HG03159 (cell line): ENCODE measurements around the gene RSBN1L.
A peak's percentile ranks its signal among the peaks of the same experiment; 100 is the strongest.
"Not testable (repeated sequence)": the region's sequence is repeated elsewhere in the genome, so short reads cannot be mapped to it uniquely, and the experiment has no call there.

ENCODE experiments used
- ATAC-seq: cut with Tn5 transposase; IDR thresholded peaks from one replicate; pipeline ENCODE4 v1.9.1; 2021; ENCODE audit warnings: mild to moderate bottlenecking, moderate library complexity; ENCODE audit not compliant: unreplicated experiment

Gene RSBN1L

DNA sequence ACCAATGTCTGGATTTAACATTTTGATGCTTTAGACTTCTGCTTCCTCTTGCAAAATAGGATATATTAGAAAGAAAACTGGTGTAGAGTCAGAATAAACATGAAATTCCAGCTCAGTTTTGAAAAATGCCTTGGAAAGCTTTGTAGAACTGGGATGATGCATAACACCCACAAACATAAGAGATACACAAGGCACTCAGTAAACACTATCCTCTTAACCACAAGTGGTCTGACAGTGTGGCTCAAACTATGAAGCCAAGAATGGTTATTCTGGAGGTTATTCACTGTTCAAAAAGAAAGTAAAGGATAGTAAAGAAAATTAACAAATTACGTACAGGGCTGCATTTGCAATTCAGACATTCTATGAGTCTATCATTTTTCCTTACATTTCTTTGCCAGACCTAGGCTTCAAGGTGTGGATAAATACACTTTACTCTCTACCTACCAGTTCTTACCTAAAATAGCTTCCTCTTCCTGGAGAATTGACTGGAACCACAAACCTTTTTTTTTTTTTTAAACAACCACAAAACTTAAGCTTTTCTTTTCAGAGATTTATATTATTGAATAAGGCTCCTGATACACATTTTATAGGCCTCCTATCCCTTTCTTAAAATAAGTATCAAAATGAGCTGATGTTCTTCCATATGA lies 9.0 kb upstream of the RSBN1L start:
- no peak for ATAC-seq

DNA sequence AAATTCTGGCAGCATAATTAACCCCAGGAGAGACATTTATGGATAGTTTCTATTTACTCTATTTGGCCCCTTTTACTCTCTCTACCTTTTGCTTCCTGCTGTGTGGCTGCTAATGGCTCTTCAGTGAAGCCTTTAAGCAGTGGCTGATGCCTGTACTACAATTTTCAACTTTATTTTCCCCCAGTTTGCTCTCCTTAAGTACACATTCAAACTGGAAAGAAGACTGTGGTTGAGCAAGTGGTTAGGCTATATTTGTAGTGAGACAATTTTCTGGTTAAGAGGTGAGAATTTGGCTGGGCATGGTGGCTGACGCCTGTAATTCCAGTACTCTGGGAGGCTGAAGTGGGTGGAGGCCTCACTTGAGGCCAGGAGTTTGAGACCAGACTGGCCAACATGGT lies 8.5 kb upstream of the RSBN1L start:
- no peak for ATAC-seq

DNA sequence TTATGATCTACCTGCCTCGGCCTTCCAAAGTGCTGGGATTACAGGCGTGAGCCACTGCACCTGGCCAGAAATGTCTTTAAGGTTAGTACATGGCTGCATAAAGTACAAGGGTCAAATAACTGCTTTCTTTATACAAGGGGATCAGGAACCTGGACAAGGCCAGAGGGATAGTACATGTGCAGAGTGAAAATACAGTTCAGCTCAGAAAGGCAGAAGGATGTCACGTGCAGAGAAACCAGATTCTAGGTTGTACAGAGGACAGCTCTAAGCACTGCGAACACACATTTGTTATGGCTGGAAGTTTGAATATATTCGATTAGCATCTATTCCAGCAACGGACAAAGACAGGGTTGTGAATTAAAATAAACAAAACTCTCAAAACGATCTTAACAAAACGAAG lies 6.0 kb upstream of the RSBN1L start:
- no peak for ATAC-seq

DNA sequence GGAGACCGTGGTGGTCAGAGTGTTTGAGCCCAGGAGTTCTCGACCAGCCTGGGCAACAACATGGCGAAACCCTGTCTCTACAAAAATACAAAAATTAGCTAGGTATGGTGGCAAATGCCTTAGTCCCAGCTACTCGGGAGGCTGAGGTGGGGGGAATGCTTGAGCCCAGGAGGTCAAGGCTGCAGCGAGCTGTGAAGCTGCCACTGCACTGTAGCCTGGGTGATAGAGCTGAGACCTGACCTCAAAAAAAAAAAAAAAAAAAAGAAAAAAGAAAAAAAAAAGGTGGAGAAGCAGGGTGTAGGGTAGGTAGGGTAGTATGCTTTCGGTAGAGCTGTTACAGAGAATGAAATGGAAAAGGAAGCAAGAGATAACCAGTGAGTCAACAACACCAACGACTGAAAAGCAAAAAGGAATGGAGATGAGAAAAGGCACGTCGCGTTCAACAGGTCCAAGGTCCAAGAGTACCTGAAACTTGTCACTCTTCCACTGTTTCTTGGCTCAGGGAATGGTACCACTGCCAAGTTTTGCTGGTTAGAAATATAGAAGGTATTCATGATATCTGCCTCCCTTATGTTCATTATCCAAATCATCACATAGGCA lies 4.3 kb upstream of the RSBN1L start:
- ATAC-seq: no peak

DNA sequence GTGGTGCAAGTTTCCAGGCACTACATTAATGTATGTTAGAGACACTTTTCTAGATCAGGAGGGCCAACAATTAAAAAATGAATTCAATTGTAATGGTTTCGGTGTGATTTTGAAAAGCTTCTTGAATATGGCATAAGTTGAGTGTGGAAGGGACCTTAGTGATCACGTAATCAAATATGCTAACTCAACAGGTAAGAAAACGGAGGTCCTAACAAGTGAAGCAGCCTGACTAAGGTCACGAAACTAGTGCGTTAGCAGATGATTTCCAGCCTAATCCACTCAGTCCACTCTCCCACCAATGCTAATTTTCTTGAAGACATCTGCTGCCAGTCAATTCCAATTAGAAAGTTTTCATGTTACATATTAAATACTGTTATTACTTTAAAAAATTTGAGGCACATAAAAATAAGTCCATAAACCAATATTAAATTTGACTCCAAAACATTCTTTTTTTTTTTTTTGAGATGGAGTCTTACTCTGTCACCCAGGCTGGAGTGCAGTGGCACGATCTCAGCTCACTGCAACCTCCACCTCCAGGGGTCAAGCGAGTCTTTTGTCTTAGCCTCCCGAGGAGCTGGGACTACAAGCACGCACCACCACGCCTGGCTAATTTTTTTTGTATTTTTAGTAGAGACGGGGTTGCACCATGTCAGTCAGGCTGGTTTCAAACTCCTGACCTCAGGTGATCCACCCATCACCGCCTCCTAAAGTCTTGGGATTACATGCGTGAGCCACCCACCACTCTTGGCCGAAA lies 2.3 kb upstream of the RSBN1L start:
- no peak for ATAC-seq

DNA sequence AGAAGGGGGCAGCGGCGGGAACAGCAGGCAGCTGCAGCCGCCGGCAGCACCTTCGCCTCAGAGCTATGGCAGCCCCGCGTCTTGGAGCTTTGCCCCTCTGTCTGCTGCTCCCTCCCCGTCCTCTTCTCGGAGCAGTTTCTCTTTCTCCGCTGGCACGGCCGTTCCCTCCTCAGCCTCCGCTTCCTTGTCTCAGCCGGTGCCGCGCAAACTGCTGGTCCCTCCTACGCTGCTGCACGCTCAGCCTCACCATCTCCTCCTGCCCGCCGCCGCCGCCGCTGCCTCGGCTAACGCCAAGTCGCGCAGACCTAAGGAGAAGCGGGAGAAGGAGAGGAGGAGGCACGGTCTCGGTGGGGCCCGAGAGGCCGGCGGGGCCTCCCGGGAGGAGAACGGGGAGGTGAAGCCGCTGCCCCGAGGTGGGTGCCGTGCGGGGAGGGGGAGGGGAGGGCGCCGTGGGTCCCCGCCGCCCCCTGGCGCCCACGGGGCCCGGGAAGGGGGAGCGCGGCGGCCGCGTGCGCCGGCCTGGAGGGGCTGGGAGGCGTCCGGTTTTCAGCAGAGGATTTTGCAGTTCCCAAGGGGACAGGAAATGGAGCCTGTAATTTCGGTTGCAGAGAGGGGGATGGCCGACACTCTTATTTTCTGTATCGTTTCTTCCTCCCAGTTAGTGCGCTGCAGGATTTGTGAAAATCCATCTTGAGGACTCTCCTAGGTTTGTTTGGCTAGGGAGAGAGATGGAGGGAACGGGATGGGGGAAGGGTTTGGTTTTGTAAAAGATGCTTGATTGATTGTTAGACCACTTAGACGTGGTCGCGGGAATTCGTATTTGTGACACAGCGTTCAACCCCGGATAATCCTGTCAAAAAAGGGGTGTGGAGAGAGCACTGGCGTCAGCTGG lies 630 bp downstream of the RSBN1L start:
- ATAC-seq: peak; percentile 24

DNA sequence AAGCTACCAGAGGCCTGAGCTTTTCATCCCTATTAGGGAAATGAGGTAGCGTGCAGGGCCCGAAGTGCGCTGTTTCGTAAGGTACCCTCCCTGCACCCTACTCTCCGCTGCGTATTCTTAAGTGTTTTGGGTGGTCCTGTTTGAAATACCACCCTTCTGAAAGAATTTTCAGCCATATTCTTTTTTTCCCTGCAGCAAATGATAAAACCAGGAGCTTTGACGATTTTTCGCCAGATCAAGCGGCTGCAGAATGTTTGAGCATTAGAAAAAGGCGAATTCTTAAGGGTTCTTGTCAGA lies 1.2 kb downstream of the RSBN1L start:
- no peak for ATAC-seq

DNA sequence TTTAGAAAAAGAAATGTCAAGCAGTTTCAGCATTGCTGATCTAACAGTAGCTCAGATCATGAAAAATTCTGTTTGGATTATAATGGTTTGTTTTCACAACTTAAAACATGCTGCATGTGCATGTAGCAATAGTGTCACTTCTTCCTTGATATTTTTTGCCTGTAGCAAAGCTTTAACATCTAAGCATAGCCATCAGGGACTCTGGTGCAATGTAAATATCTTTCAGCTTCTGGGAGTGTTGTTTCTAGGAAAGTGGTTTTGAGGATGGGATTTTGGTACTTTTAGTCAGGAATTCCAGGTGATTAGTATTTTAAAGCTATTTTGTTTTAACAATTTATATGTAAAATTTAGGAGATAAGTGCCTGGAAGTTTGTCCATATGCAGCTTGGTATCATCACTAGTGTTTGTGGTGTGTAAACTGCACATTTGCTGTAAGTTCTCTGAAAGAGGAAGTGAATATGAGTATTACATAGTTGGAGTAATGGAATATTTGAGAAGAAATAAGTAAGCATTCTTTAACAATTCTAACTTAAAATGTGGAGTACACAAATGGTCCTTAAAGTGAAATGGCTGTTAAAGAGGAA lies 1.9 kb downstream of the RSBN1L start:
- no peak for ATAC-seq

DNA sequence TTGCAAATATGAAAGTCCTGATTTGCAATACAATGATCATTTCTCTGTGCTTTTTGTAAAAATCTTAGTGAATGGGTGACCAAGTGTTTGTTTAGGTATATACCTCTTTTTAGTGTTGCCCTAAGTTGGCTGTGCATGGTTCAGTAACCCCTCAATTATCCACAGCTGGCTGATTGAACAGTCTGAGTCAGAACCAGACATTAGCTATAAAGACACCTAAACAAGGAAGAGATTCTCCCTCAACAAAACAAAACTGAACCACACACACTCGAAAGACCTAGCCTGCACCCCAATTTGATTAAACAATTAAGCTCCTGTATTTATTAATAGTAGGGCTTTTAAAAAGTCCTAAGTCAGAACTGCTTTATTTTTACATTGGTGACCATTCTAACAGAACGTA lies 2.8 kb downstream of the RSBN1L start:
- peak; percentile 38 for ATAC-seq

DNA sequence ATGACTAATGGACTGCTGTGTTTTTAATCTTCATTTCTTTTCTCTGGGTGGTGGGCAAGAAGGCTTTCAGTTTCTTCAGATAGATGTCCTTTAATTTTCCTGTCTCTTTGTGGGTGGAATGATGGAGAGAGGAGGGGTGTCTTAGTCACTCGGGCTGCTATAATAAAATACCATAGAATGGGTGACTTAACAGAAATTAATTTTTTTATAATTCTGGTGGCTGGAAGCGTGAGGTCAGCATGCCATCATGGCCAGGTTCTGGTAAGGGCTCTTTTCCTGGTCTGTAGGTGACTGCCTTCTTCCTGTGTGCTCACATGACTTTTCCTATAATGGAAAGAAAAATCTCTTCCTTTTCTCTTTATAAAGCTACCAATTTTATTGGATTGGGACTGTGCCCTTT lies 6.3 kb downstream of the RSBN1L start:
- no peak for ATAC-seq

DNA sequence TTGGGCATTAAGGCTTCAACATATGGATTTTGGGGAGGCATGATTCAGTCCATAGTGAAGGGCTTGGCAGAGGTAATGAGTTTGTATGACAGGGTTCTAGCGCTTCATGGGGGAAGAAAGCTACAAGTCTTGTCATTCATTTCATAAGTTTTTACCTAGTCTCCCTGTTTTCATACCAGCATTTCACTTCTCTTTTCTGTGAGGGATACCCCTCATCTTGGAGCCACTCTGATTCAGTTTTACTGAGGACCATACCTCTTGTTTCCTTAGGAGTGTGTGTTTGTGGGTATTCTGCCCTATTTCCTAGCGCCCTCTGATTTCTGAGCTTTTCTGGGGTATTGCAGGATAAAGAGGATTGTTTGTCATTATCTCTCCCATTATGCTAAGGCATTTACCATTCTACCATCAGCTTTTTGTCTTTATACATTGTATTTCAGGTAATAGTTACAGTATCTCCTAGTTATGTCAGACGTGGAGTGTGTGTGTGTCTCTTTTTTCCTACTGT lies 6.8 kb downstream of the RSBN1L start:
- no peak for ATAC-seq

DNA sequence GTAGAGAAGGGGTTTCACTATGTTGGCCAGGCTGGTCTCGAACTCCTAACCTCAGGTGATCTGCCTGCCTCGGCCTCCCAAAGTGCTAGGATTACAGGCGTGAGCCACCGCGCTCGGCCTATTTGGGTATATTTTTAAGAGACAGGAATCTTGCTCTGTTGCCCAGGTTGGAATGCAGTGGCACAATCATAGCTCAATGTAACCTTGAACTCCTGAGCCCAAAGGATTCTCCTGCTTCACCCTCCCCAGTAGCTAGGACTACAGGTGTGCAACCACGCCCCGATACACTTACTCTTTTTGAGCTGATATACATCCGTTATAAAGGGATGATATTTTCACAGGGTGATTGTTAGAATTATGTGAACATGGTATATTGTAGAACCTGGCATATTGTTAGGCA lies 7.4 kb downstream of the RSBN1L start:
- not testable (repeated sequence) for ATAC-seq

DNA sequence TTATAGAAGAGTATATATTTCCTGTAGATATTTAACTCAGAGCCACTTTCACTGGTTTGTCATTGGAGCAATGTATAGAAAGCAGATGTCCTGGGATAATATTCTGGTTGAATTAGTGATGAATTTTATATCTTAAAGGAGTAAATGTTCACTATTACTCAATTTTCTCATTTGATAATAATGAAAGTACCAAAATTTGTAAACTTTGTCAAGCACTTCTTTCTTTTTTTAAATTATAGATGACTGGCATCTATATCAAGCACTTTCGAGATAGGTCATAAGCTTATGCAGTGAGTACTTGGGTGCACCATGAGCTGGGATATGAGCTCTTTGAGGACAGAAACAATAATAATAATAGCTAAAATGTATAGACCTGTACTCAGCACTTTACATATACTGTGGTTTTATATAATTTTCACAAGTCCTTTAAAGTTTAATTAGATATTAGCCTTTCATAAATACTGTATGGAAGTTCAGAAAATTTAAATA lies 11.3 kb downstream of the RSBN1L start:
- ATAC-seq: no peak

DNA sequence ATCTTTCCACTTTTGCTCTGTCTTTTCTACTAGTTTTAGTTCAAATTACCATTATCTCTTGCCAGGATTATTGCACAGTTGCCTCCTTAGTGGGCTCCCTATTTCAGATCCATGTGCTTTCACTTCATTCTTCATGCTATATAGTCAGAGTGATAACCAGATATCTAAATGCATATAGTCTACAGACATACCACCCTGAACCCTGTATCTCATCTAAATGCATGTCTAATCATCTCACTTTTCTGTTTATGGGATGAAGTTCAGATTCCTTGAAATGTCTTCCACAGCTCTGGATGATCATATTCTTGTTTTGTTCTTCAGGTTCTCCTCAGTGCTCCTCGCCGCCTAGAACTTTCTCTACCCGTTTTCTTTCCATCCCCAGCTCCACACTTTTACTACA lies 13.8 kb downstream of the RSBN1L start:
- ATAC-seq: no peak

DNA sequence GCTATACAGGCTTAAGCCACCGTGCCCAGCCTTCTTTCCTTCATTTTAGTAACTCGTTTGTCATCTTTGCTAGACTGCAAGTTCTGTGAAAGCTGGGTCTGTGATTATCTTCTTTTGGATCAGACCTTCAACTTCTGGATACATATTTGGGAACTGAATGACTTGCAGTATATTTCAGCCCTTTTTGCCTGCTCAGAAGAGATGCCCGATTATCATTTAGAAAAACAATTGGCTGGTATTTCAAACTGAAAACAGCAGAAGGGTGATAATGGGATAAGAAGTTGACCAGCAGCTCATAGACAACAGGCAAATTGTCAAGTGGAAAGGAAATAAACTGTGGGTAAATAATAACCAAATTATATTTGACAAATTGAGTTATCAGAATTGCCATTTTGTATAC lies 14.6 kb downstream of the RSBN1L start:
- no peak for ATAC-seq

DNA sequence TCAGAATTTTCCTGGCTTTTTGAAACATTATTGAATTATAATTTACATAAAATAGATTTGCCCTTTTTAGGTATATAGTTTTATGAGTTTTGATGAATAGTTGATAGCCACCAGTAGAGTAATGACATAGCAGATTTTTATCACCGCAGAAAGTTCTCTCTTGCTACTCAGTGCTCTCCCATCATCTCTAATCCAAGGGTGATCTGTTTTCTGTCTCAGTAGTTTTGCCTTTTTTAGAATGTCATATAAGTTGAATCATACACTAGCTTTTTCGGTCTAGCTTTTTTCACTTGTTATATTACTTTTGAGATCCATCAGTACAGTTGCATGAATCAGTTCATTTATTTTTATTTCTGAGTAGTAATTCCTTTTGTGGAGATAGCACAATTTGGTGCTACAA lies 17.9 kb downstream of the RSBN1L start:
- no peak for ATAC-seq

DNA sequence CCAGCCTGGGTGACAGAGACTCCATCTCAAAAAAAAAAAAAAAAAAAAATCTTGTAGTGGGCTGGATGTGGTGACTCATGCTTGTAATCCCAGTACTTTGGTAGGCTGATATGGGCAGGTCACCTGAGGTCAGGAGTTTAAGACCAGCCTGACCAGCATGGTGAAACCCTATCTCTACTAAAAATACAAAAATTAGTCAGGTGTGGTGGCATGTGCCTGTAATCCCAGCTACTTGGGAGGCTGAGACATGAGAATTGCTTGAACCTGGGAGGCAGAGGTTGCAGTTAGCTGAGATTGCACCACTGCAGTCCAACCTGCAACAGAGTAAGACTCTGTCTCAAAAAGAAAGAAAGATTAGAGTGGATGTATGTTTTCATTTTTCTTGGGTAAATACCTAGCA lies 18.7 kb downstream of the RSBN1L start:
- ATAC-seq: not testable (repeated sequence)

DNA sequence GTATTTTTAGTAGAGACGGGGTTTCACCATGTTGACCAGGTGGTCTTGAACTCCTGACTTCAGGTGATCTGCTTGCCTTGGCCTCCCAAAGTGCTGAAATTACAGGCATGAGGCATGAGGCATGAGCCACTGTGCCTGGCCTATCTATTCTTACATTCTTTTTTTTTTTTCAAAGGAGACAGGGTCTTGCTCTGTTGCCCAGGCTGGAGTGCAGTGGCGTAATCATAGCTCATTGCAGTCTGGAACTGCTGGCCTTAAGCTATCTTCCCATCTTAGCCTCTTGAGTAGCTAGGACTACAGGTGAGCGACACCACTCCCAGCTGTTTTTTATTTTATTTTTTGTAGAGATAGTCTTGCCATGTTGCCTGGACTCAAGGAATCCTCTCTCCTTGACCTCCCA lies 20.5 kb downstream of the RSBN1L start:
- no peak for ATAC-seq

DNA sequence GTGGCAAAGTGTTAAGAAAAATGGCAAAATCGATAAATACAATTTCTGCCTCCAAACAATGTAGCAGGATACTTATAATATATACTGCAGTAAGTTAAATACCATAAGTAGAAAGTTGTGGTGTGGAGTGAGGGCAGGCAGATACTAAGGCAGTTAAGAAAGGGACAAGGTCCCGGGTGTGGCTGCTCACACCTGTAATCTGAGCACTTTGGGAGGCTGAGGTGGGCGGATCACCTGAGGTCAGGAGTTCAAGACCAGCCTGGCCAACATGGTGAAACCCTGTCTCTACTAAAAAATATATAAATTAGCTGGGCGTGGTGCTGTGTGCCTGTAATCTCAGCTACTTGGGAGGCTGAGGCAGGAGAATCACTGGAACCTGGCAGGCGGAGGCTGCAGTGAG lies 21.3 kb downstream of the RSBN1L start:
- ATAC-seq: not testable (repeated sequence)

DNA sequence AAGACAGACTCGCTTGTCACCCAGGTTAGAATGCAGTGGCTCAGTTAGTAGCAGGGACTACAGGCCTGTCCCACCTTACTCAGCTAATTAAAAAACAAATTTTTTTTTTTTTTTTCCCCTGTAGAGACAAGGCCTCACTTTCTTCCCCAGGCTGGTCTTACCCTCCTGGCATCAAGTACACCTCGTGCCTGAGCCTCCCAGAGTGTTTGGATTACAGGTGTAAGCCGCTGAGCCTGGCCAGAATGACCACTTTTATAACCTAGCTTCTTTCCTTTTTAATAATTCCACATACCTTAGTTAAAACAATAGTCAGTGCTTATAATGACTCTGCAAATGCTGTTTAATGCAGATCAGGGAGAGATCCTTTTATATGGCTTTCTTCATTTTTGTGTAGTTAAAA lies 31.3 kb downstream of the RSBN1L start:
- ATAC-seq: no peak
